SK-N-SH (cell line): ENCODE results near the gene AFP. TPM values are rescaled to one million over a fixed set of nuclear protein-coding genes. Genes with fewer than 3 reads are reported as not detected.

Source experiments
- CTCF ChIA-PET: fragments of 300-600, 350-600 bp; formaldehyde crosslinking; extraction: SDS; loops from one replicate; lab custom pipeline; 2021; lab: Yijun Ruan, JAX
- POLR2A ChIA-PET: fragments of 350-600 bp; sonication (Branson Sonifier 250); formaldehyde crosslinking; extraction: SDS; loops from one replicate; lab custom pipeline; 2020; ENCODE audit warnings: antibody characterized with exemption, inconsistent platforms; lab: Yijun Ruan, JAX
- DNase-seq: peaks from one replicate; pipeline ENCODE4 v3.0.0; 2012
- H2AFZ ChIP-seq: fragments of 200-600 bp; sonication (generic); 2 replicates; pipeline ENCODE4 v1.8.1; 2016; ENCODE audit warnings: antibody characterized with exemption, mild to moderate bottlenecking, low read depth
- H3F3A ChIP-seq: fragments of 200-600 bp; sonication (generic); replicated peaks from 2 replicates; pipeline ENCODE3; 2016; ENCODE audit warnings: antibody characterized with exemption, mild to moderate bottlenecking; ENCODE audit not compliant: insufficient read depth
- H3K27ac ChIP-seq, 2 experiments: fragments of 200-500 bp in 1 of 2; fragments of 200-600 bp in 1 of 2; sonication (Bioruptor generic) in 1 of 2; sonication (generic), shearing (Covaris generic) in 1 of 2; 2 replicates each; pipeline versions ENCODE4 v1.5.1 to v1.6.1; 2014 to 2016; ENCODE audit warnings: low read depth in 2 of 2, inconsistent platforms in 1 of 2, low read length in 1 of 2, mild to moderate bottlenecking in 1 of 2, mixed read lengths in 1 of 2
- H3K27me3 ChIP-seq: fragments of 200-600 bp; sonication (generic), shearing (Covaris generic); 2 replicates; pipeline ENCODE4 v1.6.1; 2016; ENCODE audit warnings: mixed run types; ENCODE audit not compliant: insufficient read depth
- H3K36me3 ChIP-seq, 2 experiments: fragments of 200-500 bp in 1 of 2; fragments of 200-600 bp in 1 of 2; sonication (Bioruptor generic) in 1 of 2; sonication (generic) in 1 of 2; replicated peaks in 1 of 2; 2 replicates each; pipeline versions ENCODE3 to v1.5.1; 2014 to 2016; ENCODE audit warnings: low read length in 1 of 2, mild to moderate bottlenecking in 1 of 2; ENCODE audit not compliant: insufficient read depth in 2 of 2, control insufficient read depth in 1 of 2
- H3K4me1 ChIP-seq, 2 experiments: fragments of 200-500 bp in 1 of 2; fragments of 200-600 bp in 1 of 2; sonication (Bioruptor generic) in 1 of 2; sonication (generic), shearing (Covaris generic) in 1 of 2; 2 replicates each; pipeline versions ENCODE4 v1.5.1 to v1.6.1; 2014 to 2016; ENCODE audit warnings: low read depth in 1 of 2, low read length in 1 of 2, mixed run types in 1 of 2; ENCODE audit not compliant: insufficient read depth in 2 of 2, control insufficient read depth in 1 of 2
- H3K4me2 ChIP-seq: fragments of 200-600 bp; sonication (generic), shearing (Covaris generic); 2 replicates; pipeline ENCODE4 v1.6.1; 2017; ENCODE audit warnings: mixed run types
- H3K4me3 ChIP-seq, 2 experiments: fragments of 200-500 bp in 1 of 2; fragments of 200-600 bp in 1 of 2; sonication (Bioruptor generic) in 1 of 2; sonication (generic), shearing (Covaris generic) in 1 of 2; 2 replicates each; pipeline versions ENCODE4 v1.5.1 to v1.8.1; 2014 to 2016; ENCODE audit warnings: low read depth in 2 of 2, inconsistent platforms in 1 of 2, low read length in 1 of 2, mild to moderate bottlenecking in 1 of 2, mixed read lengths in 1 of 2, moderate library complexity in 1 of 2
- H3K79me2 ChIP-seq: fragments of 200-600 bp; sonication (generic); 2 replicates; pipeline ENCODE4 v1.8.1; 2017; ENCODE audit warnings: mild to moderate bottlenecking; ENCODE audit not compliant: insufficient read depth
- H3K9ac ChIP-seq: fragments of 200-600 bp; sonication (generic); 2 replicates; pipeline ENCODE4 v1.6.1; 2017; ENCODE audit warnings: mixed run types
- H3K9me2 ChIP-seq: fragments of 200-600 bp; sonication (generic); 2 replicates; pipeline ENCODE4 v1.6.1; 2017; ENCODE audit warnings: mixed run types
- H3K9me3 ChIP-seq: fragments of 200-600 bp; sonication (generic); 2 replicates; pipeline ENCODE4 v1.6.1; 2017; ENCODE audit warnings: mixed run types, mild to moderate bottlenecking, moderate library complexity
- H4K20me1 ChIP-seq: fragments of 200-600 bp; sonication (generic); 2 replicates; pipeline ENCODE4 v1.6.1; 2017; ENCODE audit warnings: mild to moderate bottlenecking, mixed run types; ENCODE audit not compliant: insufficient read depth
- CTCF ChIP-seq: fragments of 200-600 bp; sonication (generic); IDR thresholded peaks from 2 replicates; pipeline ENCODE4 v1.6.1; 2017; ENCODE audit warnings: antibody characterized with exemption, mild to moderate bottlenecking, moderate library complexity
- ELF1 ChIP-seq: IDR thresholded peaks from 2 replicates; pipeline ENCODE4 v1.4.0; 2012
- EP300 ChIP-seq, 2 experiments: IDR thresholded peaks; 2 replicates each; pipeline versions ENCODE4 v1.4.0 to v1.6.1; 2012; ENCODE audit warnings: borderline replicate concordance in 1 of 2, low read depth in 1 of 2, low read length in 1 of 2
- FOSL2 ChIP-seq: IDR thresholded peaks from 2 replicates; pipeline ENCODE4 v1.4.0; 2012; ENCODE audit warnings: low read depth, mild to moderate bottlenecking, moderate library complexity, borderline replicate concordance
- FOXJ3 ChIP-seq: sonication (generic); formaldehyde crosslinking; IDR thresholded peaks from 2 replicates; pipeline ENCODE4 v1.5.1; 2020; ENCODE audit warnings: mild to moderate bottlenecking, missing genetic modification reagents
- JUND ChIP-seq: IDR thresholded peaks from 2 replicates; pipeline ENCODE4 v1.4.0; 2012
- MEF2A ChIP-seq: IDR thresholded peaks from 2 replicates; pipeline ENCODE4 v1.4.0; 2012; ENCODE audit warnings: low read depth, borderline replicate concordance
- PBX3 ChIP-seq: IDR thresholded peaks from 2 replicates; pipeline ENCODE4; 2012
- RAD21 ChIP-seq: IDR thresholded peaks from 2 replicates; pipeline ENCODE4 v1.6.1; 2012; ENCODE audit warnings: mild to moderate bottlenecking, low read length
- RXRA ChIP-seq: IDR thresholded peaks from 2 replicates; pipeline ENCODE4 v1.4.0; 2012; ENCODE audit warnings: low read depth, mild to moderate bottlenecking, borderline replicate concordance
- SIN3A ChIP-seq: IDR thresholded peaks from 2 replicates; pipeline ENCODE4 v1.6.1; 2012; ENCODE audit warnings: low read depth, mild to moderate bottlenecking, low read length, moderate library complexity, borderline replicate concordance
- SMC3 ChIP-seq: IDR thresholded peaks from 2 replicates; pipeline ENCODE4 v1.6.1; 2012; ENCODE audit warnings: low read depth, low read length, improper control_type of control experiment
- TAF1 ChIP-seq: IDR thresholded peaks from 2 replicates; pipeline ENCODE4 v1.6.1; 2012; ENCODE audit warnings: low read depth, mild to moderate bottlenecking, low read length, moderate library complexity, borderline replicate concordance
- TCF12 ChIP-seq: IDR thresholded peaks from 2 replicates; pipeline ENCODE4 v1.4.0; 2012
- USF2 ChIP-seq: fragments of 150-350 bp; IDR thresholded peaks from 2 replicates; pipeline ENCODE4 v1.6.1; 2017; ENCODE audit warnings: antibody characterized with exemption, low read length, low read depth, borderline replicate concordance
- YY1 ChIP-seq: IDR thresholded peaks from 2 replicates; pipeline ENCODE4 v1.4.0; 2012; ENCODE audit warnings: low read depth, mild to moderate bottlenecking
- WGBS: methylation state at CpG from one replicate; pipeline ENCODE4 v1.1.6; 2017; ENCODE audit warnings: low lambda C conversion rate; 5-methylcytosine and 5-hydroxymethylcytosine counted together
- polyA plus RNA-seq, 3 experiments: library from polyadenylated mRNA; depleted of rRNA; stranded (reverse); fragments of >200 nt; gene quantifications; 2 replicates each; pipeline ENCODE4 v1.2.3, GENCODE V29; 2012
- TF ChIP-seq, protein P1 (sequence below): IDR thresholded peaks from 2 replicates; pipeline ENCODE4 v1.4.0; 2012; ENCODE audit warnings: low read depth
- TF ChIP-seq, protein P2 (sequence below): fragments of 150-350 bp; IDR thresholded peaks from 2 replicates; pipeline ENCODE4 v1.6.1; 2016; ENCODE audit warnings: mild to moderate bottlenecking, low read depth, low read length

Gene AFP
- polyA plus RNA-seq, 1 of the 3 experiments (the other 2 are of a cell fraction): 0.28 TPM

DNA sequence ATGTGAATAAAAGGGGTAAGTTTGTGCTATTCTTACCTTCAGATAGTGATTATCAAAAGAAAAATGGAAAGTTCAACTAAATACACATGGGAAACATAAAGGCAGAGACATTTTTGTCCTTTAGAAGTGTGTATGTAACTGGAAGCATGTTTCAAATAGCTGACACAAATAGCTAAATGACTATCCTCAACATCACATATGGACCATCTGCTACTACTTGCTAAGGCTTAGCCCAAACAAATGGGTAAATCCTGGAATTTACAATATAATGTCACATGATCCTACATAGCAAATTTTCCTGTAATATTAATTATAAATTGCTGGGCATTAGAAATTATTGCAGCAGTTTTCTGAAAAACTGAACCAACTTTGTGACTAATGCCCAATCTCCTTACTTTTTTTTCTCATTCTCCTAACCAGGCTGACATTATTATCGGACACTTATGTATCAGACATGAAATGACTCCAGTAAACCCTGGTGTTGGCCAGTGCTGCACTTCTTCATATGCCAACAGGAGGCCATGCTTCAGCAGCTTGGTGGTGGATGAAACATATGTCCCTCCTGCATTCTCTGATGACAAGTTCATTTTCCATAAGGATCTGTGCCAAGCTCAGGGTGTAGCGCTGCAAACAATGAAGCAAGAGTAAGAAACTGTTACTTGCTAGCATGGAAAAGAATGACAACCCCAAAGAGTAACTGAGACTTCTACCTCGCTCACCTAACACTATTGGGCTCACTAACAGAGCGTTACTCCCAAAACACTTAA is 16.1 kb downstream of the AFP start:
- Histone ChIP-seq H3K4me3 (no peak overlapping the region), H3K9ac (no peak overlapping the region), H3F3A (no peaks in the 10 kb centered on the region), H3K9me2 (no peaks in the 10 kb centered on the region), H3K27ac (no peak overlapping the region), H3K79me2 (no peaks in the 10 kb centered on the region), H3K4me1 (no peaks in the 10 kb centered on the region; a peak in 1 of 4 replicates), H2AFZ (no peak overlapping the region), H3K9me3 (no peaks in the 10 kb centered on the region)
- WGBS: 9% methylated on average over 4 of the region's 4 CpGs
- no peak for DNase-seq
- POLR2A ChIA-PET: no interaction called here
- TF ChIP-seq RAD21 (no peak), JUND (no peak), PBX3 (no peak), CTCF (no peak), FOSL2 (no peak), SIN3A (no peak), TCF12 (no peak)
- TF ChIP-seq, protein P1, sequence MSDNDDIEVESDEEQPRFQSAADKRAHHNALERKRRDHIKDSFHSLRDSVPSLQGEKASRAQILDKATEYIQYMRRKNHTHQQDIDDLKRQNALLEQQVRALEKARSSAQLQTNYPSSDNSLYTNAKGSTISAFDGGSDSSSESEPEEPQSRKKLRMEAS: no peak
- TF ChIP-seq, all 33 proteins: peak for 0
- no peaks in the 10 kb centered on the region for H4K20me1 ChIP-seq
- CTCF ChIA-PET: interaction anchor here (0.5 kb wide), 1 partner anchor 9 kb away, joined by 3 read pairs; no protein-coding TSS in a partner anchor
- no peaks in the 10 kb centered on the region for H3K27me3 ChIP-seq
- H3K36me3 ChIP-seq: no peaks in the 10 kb centered on the region
- no peak overlapping the region for H3K4me2 ChIP-seq

DNA sequence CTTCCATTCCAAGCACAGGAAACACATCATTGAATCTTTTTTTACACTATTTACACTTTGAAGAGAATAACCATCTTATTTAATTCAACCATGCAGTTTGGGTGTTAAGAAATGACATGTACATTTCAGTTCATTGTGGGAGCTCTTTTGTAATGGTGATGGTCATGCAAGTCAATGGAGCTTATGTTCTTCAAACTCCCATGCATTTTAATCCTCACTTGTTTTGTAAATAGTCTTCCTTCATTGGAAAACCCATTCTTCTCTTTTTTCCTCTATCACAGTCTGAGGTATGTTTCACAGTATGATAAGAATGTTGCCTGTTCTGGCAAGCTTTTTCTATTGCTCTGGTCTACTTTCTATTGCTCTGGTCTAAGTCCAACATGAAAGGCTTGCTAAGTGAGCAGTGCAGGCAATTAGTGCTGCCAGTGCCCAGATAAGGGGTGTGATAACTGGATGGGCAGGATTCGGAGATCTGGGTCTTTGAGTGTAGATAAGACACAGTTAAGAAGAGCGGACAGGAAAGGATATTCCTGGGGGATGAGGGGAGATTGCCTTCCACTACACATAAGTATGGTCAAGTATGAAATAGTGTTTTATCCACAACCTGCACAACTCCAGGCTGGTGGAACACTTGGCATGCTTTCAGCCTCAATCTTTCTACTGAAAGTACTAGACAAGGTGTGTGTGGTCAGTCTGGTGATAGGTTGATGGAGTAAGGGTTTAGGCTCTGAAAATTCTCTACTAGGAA is 17.1 kb downstream of the AFP start:
- no peak overlapping the region for H3K4me2 ChIP-seq
- H4K20me1 ChIP-seq: no peaks in the 10 kb centered on the region
- CTCF ChIA-PET: interaction anchor here (0.8 to 1.4 kb wide), 2 partner anchors 7 to 15 kb away, joined by 3 to 5 read pairs; no protein-coding TSS in a partner anchor
- H3K4me1 ChIP-seq: no peaks in the 10 kb centered on the region; a peak in 1 of 4 replicates
- H3K9me2 ChIP-seq: no peaks in the 10 kb centered on the region
- no peaks in the 10 kb centered on the region for H3K79me2 ChIP-seq
- no peaks in the 10 kb centered on the region for H3F3A ChIP-seq
- no peaks in the 10 kb centered on the region; the same call in 1 of the 2 replicates for H3K27me3 ChIP-seq
- H3K27ac ChIP-seq: no peak overlapping the region
- no peaks in the 10 kb centered on the region for H3K36me3 ChIP-seq
- 0% methylated on average over 2 of the region's 2 CpGs for WGBS
- no peak overlapping the region for H3K4me3 ChIP-seq
- POLR2A ChIA-PET: no interaction called here
- DNase-seq: no peak
- H3K9ac ChIP-seq: no peak overlapping the region
- H3K9me3 ChIP-seq: no peaks in the 10 kb centered on the region
- no peak overlapping the region for H2AFZ ChIP-seq
- no peak for TF ChIP-seq SIN3A
- no peak for TF ChIP-seq EP300 (IDR thresholded peaks at IDR 0.05; ENCODE audit: borderline replicate concordance in 1 of 2, low read depth in 1 of 2, low read length in 1 of 2)
- no peak for TF ChIP-seq PBX3
- no peak for TF ChIP-seq ELF1
- TF ChIP-seq RXRA: no peak
- TF ChIP-seq TCF12: no peak
- TF ChIP-seq SMC3: no peak
- no peak for TF ChIP-seq FOXJ3
- no peak for TF ChIP-seq TAF1
- no peak for TF ChIP-seq YY1
- TF ChIP-seq, protein P2, sequence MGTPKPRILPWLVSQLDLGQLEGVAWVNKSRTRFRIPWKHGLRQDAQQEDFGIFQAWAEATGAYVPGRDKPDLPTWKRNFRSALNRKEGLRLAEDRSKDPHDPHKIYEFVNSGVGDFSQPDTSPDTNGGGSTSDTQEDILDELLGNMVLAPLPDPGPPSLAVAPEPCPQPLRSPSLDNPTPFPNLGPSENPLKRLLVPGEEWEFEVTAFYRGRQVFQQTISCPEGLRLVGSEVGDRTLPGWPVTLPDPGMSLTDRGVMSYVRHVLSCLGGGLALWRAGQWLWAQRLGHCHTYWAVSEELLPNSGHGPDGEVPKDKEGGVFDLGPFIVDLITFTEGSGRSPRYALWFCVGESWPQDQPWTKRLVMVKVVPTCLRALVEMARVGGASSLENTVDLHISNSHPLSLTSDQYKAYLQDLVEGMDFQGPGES: no peak
- TF ChIP-seq, protein P1: no peak
- no peak for TF ChIP-seq MEF2A
- TF ChIP-seq FOSL2: no peak
- TF ChIP-seq USF2: no peak
